Upper lobe of left lung (tissue), 6 donors: ENCODE measurements around the gene GPALPP1. TPM values are rescaled to one million over a fixed set of nuclear protein-coding genes. Genes with fewer than 3 reads are reported as not detected.
"Not testable (repeated sequence)": the region's sequence is repeated elsewhere in the genome, so short reads cannot be mapped to it uniquely, and the experiment has no call there.

Source experiments
- ATAC-seq, 2 donors: fragments of 200-7000 bp; cut with Tn5 transposase; one replicate each; pipeline ENCODE4 v1.9.1; 2022; ENCODE audit warnings: mild to moderate bottlenecking in 2 of 2, moderate library complexity in 2 of 2; ENCODE audit not compliant: low FRiP score in 2 of 2
- DNase-seq, 2 donors: peaks; one replicate each; pipeline ENCODE4 v3.0.0-alpha.2; 2019 to 2020
- H3K27ac ChIP-seq, 4 donors: fragments of 200-600 bp; sonication (generic); one replicate each; pipeline ENCODE4 v1.5.1; 2016 to 2019
- H3K27me3 ChIP-seq, 4 donors: fragments of 200-600 bp; sonication (generic); one replicate each; pipeline ENCODE4 v1.5.1; 2017 to 2019
- H3K36me3 ChIP-seq, 4 donors: fragments of 200-600 bp; sonication (generic); one replicate each; pipeline ENCODE4 v1.5.1; 2016 to 2019
- H3K4me1 ChIP-seq, 4 donors: fragments of 200-600 bp; sonication (generic); one replicate each; pipeline ENCODE4 v1.5.1; 2018 to 2019
- H3K4me3 ChIP-seq, 4 donors: fragments of 200-600 bp; sonication (generic); one replicate each; pipeline ENCODE4 v1.5.1; 2017 to 2019; ENCODE audit warnings: mild to moderate bottlenecking in 2 of 4, moderate library complexity in 1 of 4
- H3K9me3 ChIP-seq, 4 donors: fragments of 200-600 bp; sonication (generic); one replicate each; pipeline ENCODE4 v1.5.1; 2018 to 2019
- CTCF ChIP-seq, 6 experiments: fragments of 450-650 bp in 4 of 6; fragments of 200-600 bp in 2 of 6; sonication (generic) in 2 of 6; IDR thresholded peaks; one replicate each; pipeline ENCODE4 v1.5.1; 2016 to 2019; ENCODE audit warnings: antibody characterized with exemption in 6 of 6
- EP300 ChIP-seq, 4 donors: sonication (generic); formaldehyde crosslinking; IDR thresholded peaks; one replicate each; pipeline ENCODE4 v1.5.1; 2017; ENCODE audit warnings: antibody characterized with exemption in 4 of 4, control low read depth in 2 of 4
- POLR2A ChIP-seq, 4 donors: fragments of 450-650 bp; IDR thresholded peaks; one replicate each; pipeline ENCODE4 v1.5.1; 2016 to 2017; ENCODE audit warnings: antibody characterized with exemption in 4 of 4, mild to moderate bottlenecking in 2 of 4
- POLR2AphosphoS5 ChIP-seq, 2 donors: sonication (generic); formaldehyde crosslinking; IDR thresholded peaks; one replicate each; pipeline ENCODE4 v1.5.1; 2017; ENCODE audit warnings: antibody characterized with exemption in 2 of 2
- WGBS, 2 donors: methylation state at CpG; one replicate each; pipeline ENCODE4 v1.1.5; 2017 to 2018; 5-methylcytosine and 5-hydroxymethylcytosine counted together
- total RNA-seq, 6 donors: library from RNA; depleted of rRNA in 4 of 6; stranded (reverse); fragments of >200 nt in 4 of 6; gene quantifications; one replicate each; pipeline versions ENCODE4 v1.1.0 to v1.2.1, GENCODE V29; 2016 to 2021
- donor health status: DM: no; HTN: no; CAD: no; lungs with moderate emphysema.
- donor health status: DM: no; HTN: yes; CAD: no; lungs with severe emphysema.

Gene GPALPP1
- total RNA-seq = 10 to 100 TPM; 16.7 to 46.1 (median 22.2) TPM

GRCh38 chr13:44989071-44989889 lies at the start of gene GPALPP1, which contains the start of gene NUFIP1:
Gene GPALPP1, plus strand, starts transcription at chr13:44989538. Its CDS starts 117 bp downstream, at chr13:44989655.
Gene NUFIP1, minus strand, starts transcription at chr13:44989471. Its CDS starts 35 bp downstream, at chr13:44989436.
- Histone ChIP-seq H3K36me3 (peaks cover 0 to 14% (median under 1%) of the 10 kb centered on the region in 4 donors), H3K4me1 (peaks cover 25 to 38% (median 29%) of the 10 kb centered on the region in 4 donors), H3K27ac (peak within 1 kb of the TSS; percentile 88 to 89 (median 88)), H3K9me3 (no peaks in the 10 kb centered on the region), H3K27me3 (no peaks in the 10 kb centered on the region), H3K4me3 (peak within 1 kb of the TSS; percentile 77 to 90 (median 86))
- TF ChIP-seq POLR2AphosphoS5 (IDR thresholded peaks at IDR 0.05) (peak; percentile 84 to 89), EP300 (IDR thresholded peaks at IDR 0.05) (peak in 1 of 4 donors; percentile 61), POLR2A (IDR thresholded peaks at IDR 0.05) (peak in 3 of 4 donors; percentile 15 to 77 (median 59)), CTCF (IDR thresholded peaks at IDR 0.05) (peak in 3 of 6 experiments; percentile 15 to 48 (median 19))
- DNase-seq (peak; percentile 89 to 95), ATAC-seq (peak; percentile 96 to 99)
- 0 to 1% methylated on average over 25 to 58 of the region's 66 CpGs for WGBS, 2 donors

GRCh38 chr13:44943411-44943810 lies 45.9 kb upstream of the GPALPP1 start:
- H3K27ac ChIP-seq, H3K4me1 ChIP-seq, DNase-seq, H3K4me3 ChIP-seq, H3K27me3 ChIP-seq, H3K9me3 ChIP-seq, ATAC-seq: not testable (repeated sequence)
- WGBS, 2 donors = 46 to 60% methylated on average over 4 of the region's 4 CpGs
- peaks cover 0 to 13% (median 0%) of the 10 kb centered on the region in 4 donors for H3K36me3 ChIP-seq

GRCh38 chr13:44951184-44951583 lies 38.2 kb upstream of the GPALPP1 start:
- no peaks in the 10 kb centered on the region for H3K9me3 ChIP-seq
- no peak overlapping the region for H3K4me3 ChIP-seq
- no peak overlapping the region for H3K27ac ChIP-seq
- peaks cover 0 to 4% (median 0%) of the 10 kb centered on the region in 4 donors for H3K36me3 ChIP-seq
- H3K4me1 ChIP-seq = peaks cover 0 to 6% (median 0%) of the 10 kb centered on the region in 4 donors
- no peaks in the 10 kb centered on the region for H3K27me3 ChIP-seq
- DNase-seq = no peak
- TF ChIP-seq CTCF (IDR thresholded peaks at IDR 0.05) (no peak), POLR2A (IDR thresholded peaks at IDR 0.05) (no peak), EP300 (IDR thresholded peaks at IDR 0.05) (no peak), POLR2AphosphoS5 (IDR thresholded peaks at IDR 0.05) (no peak)
- no peak for ATAC-seq

- no peaks in the 10 kb centered on the region for H3K27me3 ChIP-seq
- H3K27ac ChIP-seq = no peak overlapping the region
- H3K4me1 ChIP-seq = peaks cover 0 to 6% (median 0%) of the 10 kb centered on the region in 4 donors
- no peaks in the 10 kb centered on the region for H3K9me3 ChIP-seq
- TF ChIP-seq EP300 (IDR thresholded peaks at IDR 0.05) (no peak), POLR2AphosphoS5 (IDR thresholded peaks at IDR 0.05) (no peak), POLR2A (IDR thresholded peaks at IDR 0.05) (no peak), CTCF (IDR thresholded peaks at IDR 0.05) (no peak)
- H3K4me3 ChIP-seq = no peak overlapping the region
- ATAC-seq (no peak), DNase-seq (no peak)
- WGBS, 2 donors = 87 to 98% methylated on average over 2 of the region's 2 CpGs
- H3K36me3 ChIP-seq = peaks cover 0 to 4% (median 0%) of the 10 kb centered on the region in 4 donors
Measured at GRCh38 chr13:44952671-44953070, 36.7 kb upstream of the GPALPP1 start.

GRCh38 chr13:44954224-44954623 lies 35.1 kb upstream of the GPALPP1 start:
- H3K4me3 ChIP-seq = no peak overlapping the region
- no peak for TF ChIP-seq POLR2A (IDR thresholded peaks at IDR 0.05)
- no peak for TF ChIP-seq EP300 (IDR thresholded peaks at IDR 0.05)
- TF ChIP-seq POLR2AphosphoS5 (IDR thresholded peaks at IDR 0.05) = no peak
- TF ChIP-seq CTCF (IDR thresholded peaks at IDR 0.05) = no peak
- ATAC-seq (no peak), DNase-seq (no peak)
- no peak overlapping the region for H3K27ac ChIP-seq
- 94 to 96% methylated on average over 7 of the region's 7 CpGs for WGBS, 2 donors
- H3K27me3 ChIP-seq = no peaks in the 10 kb centered on the region
- H3K4me1 ChIP-seq = peaks cover 0 to 6% (median 0%) of the 10 kb centered on the region in 4 donors
- H3K9me3 ChIP-seq = no peaks in the 10 kb centered on the region
- H3K36me3 ChIP-seq = peaks cover 0 to 4% (median 0%) of the 10 kb centered on the region in 4 donors
